Activated T-cell treated with anti-CD3 and anti-CD28 coated beads for 24 hours (primary cell): ENCODE results near the gene IFNA17.
"Not testable (repeated sequence)": the region's sequence is repeated elsewhere in the genome, so short reads cannot be mapped to it uniquely, and the experiment has no call there.

Source experiments
- DNase-seq: peaks from one replicate; pipeline ENCODE4 v3.0.0-alpha.2; 2020; ENCODE audit warnings: low read depth

Gene IFNA17

GRCh38 chr9:21228122-21228521 is at the start of gene IFNA17:
Gene IFNA17, minus strand, starts transcription at chr9:21228222. Its CDS starts 49 bp downstream, at chr9:21228173.
- DNase-seq = no peak

GRCh38 chr9:21268347-21268657 is 40.3 kb upstream of the IFNA17 start:
- no peak for DNase-seq

- no peak for DNase-seq
Measured at GRCh38 chr9:21267485-21268346, 39.7 kb upstream of the IFNA17 start.

- DNase-seq = no peak
Measured at GRCh38 chr9:21266733-21267484, 38.9 kb upstream of the IFNA17 start.

GRCh38 chr9:21265421-21266189 is 37.6 kb upstream of the IFNA17 start:
- no peak for DNase-seq

- DNase-seq = no peak
Measured at GRCh38 chr9:21255538-21256212, 27.7 kb upstream of the IFNA17 start.

- no peak for DNase-seq
Measured at GRCh38 chr9:21252721-21253547, 24.9 kb upstream of the IFNA17 start.

- no peak for DNase-seq
Measured at GRCh38 chr9:21251638-21252037, 23.6 kb upstream of the IFNA17 start.

- DNase-seq = no peak
Measured at GRCh38 chr9:21251190-21251589, 23.2 kb upstream of the IFNA17 start.

GRCh38 chr9:21244836-21245235 is 16.8 kb upstream of the IFNA17 start:
- no peak for DNase-seq

- no peak for DNase-seq
Measured at GRCh38 chr9:21239911-21240310, 11.9 kb upstream of the IFNA17 start, which contains the start of gene IFNA14. Gene IFNA14, minus strand, starts transcription at chr9:21240005. Its CDS starts 70 bp downstream, at chr9:21239935.

- DNase-seq = not testable (repeated sequence)
Measured at GRCh38 chr9:21236360-21236714, 8.3 kb upstream of the IFNA17 start.

GRCh38 chr9:21235468-21236359 is 7.7 kb upstream of the IFNA17 start:
- DNase-seq = not testable (repeated sequence)

- DNase-seq = no peak
Measured at GRCh38 chr9:21234153-21234687, 6.2 kb upstream of the IFNA17 start.

- DNase-seq = no peak
Measured at GRCh38 chr9:21233258-21233657, 5.2 kb upstream of the IFNA17 start.

GRCh38 chr9:21217211-21217610 is 10.8 kb downstream of the IFNA17 start, which contains the start of gene IFNA16:
Gene IFNA16, minus strand, starts transcription at chr9:21217311. Its CDS starts 6 bp downstream, at chr9:21217305.
- not testable (repeated sequence) for DNase-seq

- DNase-seq = not testable (repeated sequence)
Measured at GRCh38 chr9:21213411-21214326, 14.4 kb downstream of the IFNA17 start.

GRCh38 chr9:21212160-21212559 is 15.9 kb downstream of the IFNA17 start:
- DNase-seq = not testable (repeated sequence)
